K562 treated with DMSO at 1 percent for 12 hours (cell line): ENCODE data around the gene PRDM1. TPM values are rescaled to one million over a fixed set of nuclear protein-coding genes. Genes with fewer than 3 reads are reported as not detected.

Experiments
- total RNA-seq: library from RNA; unstranded; fragments of 300-600 nt; gene quantifications from 2 replicates; pipeline ENCODE4 v1.2.3, GENCODE V29; 2022; ENCODE audit not compliant: insufficient read depth

Gene PRDM1
- total RNA-seq, result 0.80 TPM in 1 of 2 replicates, not detected in the other

DNA sequence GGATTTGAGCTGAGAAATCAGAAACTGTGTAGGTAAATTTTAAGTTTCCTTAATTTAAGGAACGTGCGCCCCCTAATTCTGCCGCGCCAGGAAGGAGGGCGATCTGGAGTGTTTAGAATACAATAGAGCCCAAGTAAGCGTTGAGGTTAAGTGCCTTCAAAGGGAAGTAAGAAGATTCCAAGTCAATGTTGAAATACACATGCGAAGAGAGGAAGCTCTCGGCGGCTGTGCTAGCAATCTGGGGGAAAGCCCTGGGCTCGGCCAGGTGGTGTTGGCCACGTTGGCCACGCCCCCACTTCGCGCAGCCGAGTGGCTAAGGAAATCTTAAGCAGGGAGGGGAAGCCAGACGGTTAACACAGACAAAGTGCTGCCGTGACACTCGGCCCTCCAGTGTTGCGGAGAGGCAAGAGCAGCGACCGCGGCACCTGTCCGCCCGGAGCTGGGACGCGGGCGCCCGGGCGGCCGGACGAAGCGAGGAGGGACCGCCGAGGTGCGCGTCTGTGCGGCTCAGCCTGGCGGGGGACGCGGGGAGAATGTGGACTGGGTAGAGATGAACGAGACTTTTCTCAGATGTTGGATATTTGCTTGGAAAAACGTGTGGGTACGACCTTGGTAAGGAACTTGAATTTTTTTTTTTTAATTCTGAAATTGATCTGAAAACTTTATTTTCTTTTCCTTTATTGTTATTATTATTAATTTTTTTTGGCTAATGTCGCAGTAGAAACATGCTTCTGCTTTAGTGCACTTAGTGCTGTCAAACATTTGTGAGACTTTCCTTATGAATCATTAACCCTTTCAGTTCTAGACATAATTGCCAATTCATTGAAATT lies at the start of gene PRDM1:
Gene PRDM1, plus strand, starts transcription at position 353 of the 830 bp plus-strand sequence. Its CDS starts 218 bp downstream, at position 571.

Other genes starting within 250 kb of the PRDM1 start
- 19.4 and 31.4 TPM in 2 replicates for gene ATG5, start 239.4 kb downstream of the PRDM1 start, total RNA-seq